K562 (cell line): ENCODE data around the gene MBD4.

Experiments
- CTCF ChIP-seq, 3 experiments: IDR thresholded peaks in 2 of 3; conservative IDR thresholded peaks in 1 of 3; 2 replicates each; pipeline ENCODE4 v1.5.1; 2011 to 2012; ENCODE audit warnings: low read length in 3 of 3, mild to moderate bottlenecking in 3 of 3, control low read depth in 2 of 3, improper control_type of control experiment in 1 of 3, inconsistent platforms in 1 of 3, low read depth in 1 of 3, mixed read lengths in 1 of 3, moderate library complexity in 1 of 3; ENCODE audit not compliant: insufficient read depth in 2 of 3
- EP300 ChIP-seq: IDR thresholded peaks from 2 replicates; pipeline ENCODE4 v1.6.1; 2012; ENCODE audit warnings: low read length, improper control_type of control experiment
- FOXA1 ChIP-seq: fragments of 450-650 bp; IDR thresholded peaks from 2 replicates; pipeline ENCODE4 v1.6.1; 2016; ENCODE audit warnings: mild to moderate bottlenecking, borderline replicate concordance
- GTF2B ChIP-seq: IDR thresholded peaks from 2 replicates; pipeline ENCODE4 v1.6.1; 2011; ENCODE audit not compliant: insufficient read length; ENCODE audit errors: extremely low read depth
- MYC ChIP-seq, 2 experiments: fragments of 250-450 bp in 1 of 2; sonication (Bioruptor Pico) in 1 of 2; IDR thresholded peaks; 2 replicates each; pipeline versions ENCODE4 v1.5.1 to v1.6.1; 2012 to 2021; ENCODE audit warnings: low read depth in 2 of 2, borderline replicate concordance in 1 of 2, improper control_type of control experiment in 1 of 2, low read length in 1 of 2, mild to moderate bottlenecking in 1 of 2, moderate library complexity in 1 of 2
- NCOA1 ChIP-seq: fragments of 450-650 bp; IDR thresholded peaks from 2 replicates; pipeline ENCODE4 v1.6.1; 2016; ENCODE audit warnings: low read depth
- PHF20 ChIP-seq: fragments of 450-650 bp; IDR thresholded peaks from 2 replicates; pipeline ENCODE4 v1.6.1; 2018; ENCODE audit not compliant: partially characterized antibody
- PKNOX1 ChIP-seq: fragments of 450-650 bp; IDR thresholded peaks from 2 replicates; pipeline ENCODE4 v1.6.1; 2016
- REST ChIP-seq, 2 experiments: fragments of 450-650 bp; formaldehyde crosslinking in 1 of 2; IDR thresholded peaks; 2 replicates each; pipeline versions ENCODE4 v1.4.0 to v1.6.1; 2014 to 2020; ENCODE audit warnings: mild to moderate bottlenecking in 2 of 2, borderline replicate concordance in 1 of 2, low read depth in 1 of 2
- RFX5 ChIP-seq: IDR thresholded peaks from 2 replicates; pipeline ENCODE4 v1.6.1; 2011; ENCODE audit warnings: low read depth, mild to moderate bottlenecking, improper control_type of control experiment, low read length
- SP1 ChIP-seq: sonication (generic); formaldehyde crosslinking; IDR thresholded peaks from 2 replicates; pipeline ENCODE4 v1.8.1; 2022; ENCODE audit warnings: mild to moderate bottlenecking, missing genetic modification reagents
- UBTF ChIP-seq, 2 experiments: IDR thresholded peaks; 2 replicates each; pipeline ENCODE4 v1.6.1; 2012; ENCODE audit warnings: improper control_type of control experiment in 2 of 2, low read depth in 2 of 2, low read length in 2 of 2, borderline replicate concordance in 1 of 2
- ZNF124 ChIP-seq: sonication (generic); formaldehyde crosslinking; IDR thresholded peaks from 2 replicates; pipeline ENCODE4 v1.8.1; 2022; ENCODE audit warnings: missing genetic modification reagents
- ZNF507 ChIP-seq: conservative IDR thresholded peaks from 2 replicates; pipeline ENCODE4 v1.6.1; 2017; ENCODE audit warnings: missing genetic modification characterization, missing compliant biosample characterization

GRCh38 chr3:129446926-129447325 is 7.2 kb upstream of the MBD4 start:
- TF ChIP-seq CTCF (IDR thresholded peaks at IDR 0.05 in 2 of 3, conservative IDR thresholded peaks at IDR 0.05 in 1 of 3; ENCODE audit: insufficient read depth in 2 of 3, low read depth in 1 of 3, low read length in 3 of 3) (no peak), MYC (IDR thresholded peaks at IDR 0.05; ENCODE audit: low read depth, low read length) (no peak), MYC (CRISPR knock-in tag; IDR thresholded peaks at IDR 0.05; ENCODE audit: borderline replicate concordance, low read depth) (no peak), RFX5 (no peak), UBTF (IDR thresholded peaks at IDR 0.05; ENCODE audit: borderline replicate concordance in 1 of 2, low read depth in 2 of 2, low read length in 2 of 2) (no peak), ZNF124 (CRISPR knock-in tag) (no peak), FOXA1 (no peak), ZNF507 (tag) (no peak), PHF20 (no peak), SP1 (CRISPR knock-in tag) (no peak), NCOA1 (no peak), PKNOX1 (no peak), GTF2B (no peak), EP300 (no peak), REST (IDR thresholded peaks at IDR 0.05; ENCODE audit: borderline replicate concordance) (no peak), REST (CRISPR knock-in tag; IDR thresholded peaks at IDR 0.05; ENCODE audit: low read depth) (no peak)
